Jurkat, Clone E6-1 (cell line): ENCODE measurements around the gene ANP32B.
"Not testable (repeated sequence)": the region's sequence is repeated elsewhere in the genome, so short reads cannot be mapped to it uniquely, and the experiment has no call there.

ENCODE experiments used
- DNase-seq: peaks from one replicate; pipeline ENCODE4 v3.0.0-alpha.2; 2011; ENCODE audit warnings: low read depth, low spot score
- H3K4me3 ChIP-seq: 2 replicates; pipeline ENCODE4 v1.5.1; 2011; ENCODE audit warnings: mild to moderate bottlenecking, low read length, control low read depth, moderate library complexity

The ANP32B gene

GRCh38 chr9:98018347-98018746, 35.2 kb downstream of the ANP32B start:
- no peak for DNase-seq
- H3K4me3 ChIP-seq = no peak overlapping the region

GRCh38 chr9:98019098-98019497, 36.0 kb downstream of the ANP32B start:
- DNase-seq = no peak
- no peak overlapping the region for H3K4me3 ChIP-seq

- not testable (repeated sequence) for DNase-seq, H3K4me3 ChIP-seq
These were observed 36.7 kb downstream of the ANP32B start for GRCh38 chr9:98019869-98020268.

- H3K4me3 ChIP-seq = no peak overlapping the region
- DNase-seq = no peak
These were observed 37.5 kb downstream of the ANP32B start for GRCh38 chr9:98020476-98021145.

GRCh38 chr9:98021306-98022040, 38.3 kb downstream of the ANP32B start:
- DNase-seq = no peak
- H3K4me3 ChIP-seq = no peak overlapping the region

GRCh38 chr9:98022447-98022846, 39.3 kb downstream of the ANP32B start:
- DNase-seq = no peak
- H3K4me3 ChIP-seq = no peak overlapping the region

GRCh38 chr9:98024702-98025101, 41.6 kb downstream of the ANP32B start:
- no peak overlapping the region for H3K4me3 ChIP-seq
- DNase-seq = no peak

GRCh38 chr9:98031169-98031568, 48.0 kb downstream of the ANP32B start:
- DNase-seq = no peak

GRCh38 chr9:98031935-98032334, 48.8 kb downstream of the ANP32B start:
- H3K4me3 ChIP-seq = no peak overlapping the region
- no peak for DNase-seq

More at GRCh38 chr9:98031169-98031568, 48.0 kb downstream of the ANP32B start:
- no peak overlapping the region for H3K4me3 ChIP-seq

- peak; percentile 86 for DNase-seq
These were observed 51.7 kb downstream of the ANP32B start for GRCh38 chr9:98034593-98035546.

GRCh38 chr9:98037357-98037756, 54.2 kb downstream of the ANP32B start:
- no peak for DNase-seq
- no peak overlapping the region for H3K4me3 ChIP-seq

More at GRCh38 chr9:98034593-98035546, 51.7 kb downstream of the ANP32B start:
- H3K4me3 ChIP-seq = peak overlapping the region; percentile 29

- H3K4me3 ChIP-seq = no peak overlapping the region
These were observed 55.8 kb downstream of the ANP32B start for GRCh38 chr9:98038958-98039357.

GRCh38 chr9:98039607-98040017, 56.5 kb downstream of the ANP32B start:
- no peak for DNase-seq
- no peak overlapping the region for H3K4me3 ChIP-seq

More at GRCh38 chr9:98038958-98039357, 55.8 kb downstream of the ANP32B start:
- peak; percentile 37 for DNase-seq

- no peak for DNase-seq
- H3K4me3 ChIP-seq = no peak overlapping the region
These were observed 57.1 kb downstream of the ANP32B start for GRCh38 chr9:98040212-98040611.

- no peak for DNase-seq
- no peak overlapping the region for H3K4me3 ChIP-seq
These were observed 60.8 kb downstream of the ANP32B start for GRCh38 chr9:98043915-98044314.

GRCh38 chr9:98045234-98046179, 62.4 kb downstream of the ANP32B start:
- H3K4me3 ChIP-seq = peak overlapping the region; percentile 78
- DNase-seq = peak; percentile 90

GRCh38 chr9:98046180-98046543, 63.0 kb downstream of the ANP32B start:
- no peak for DNase-seq
- H3K4me3 ChIP-seq = peak overlapping the region; percentile 78

GRCh38 chr9:98047002-98047401, 63.9 kb downstream of the ANP32B start:
- no peak for DNase-seq
- H3K4me3 ChIP-seq = no peak overlapping the region
